IPS DF 6.9 (cell line): ENCODE results near the gene FAM234A.

ENCODE experiments used
- DNase-seq: peaks from one replicate; pipeline ENCODE4 v3.0.0-alpha.2; 2013; ENCODE audit warnings: low read depth, low spot score
- H3K27ac ChIP-seq: one replicate; pipeline ENCODE4 v1.5.1; 2013; ENCODE audit warnings: low read length, control low read depth
- H3K27me3 ChIP-seq: 2 replicates; pipeline ENCODE4 v1.6.1; 2013; ENCODE audit warnings: mild to moderate bottlenecking, low read length; ENCODE audit not compliant: control insufficient read depth, insufficient read depth
- H3K36me3 ChIP-seq: 2 replicates; pipeline ENCODE4 v1.6.1; 2013; ENCODE audit warnings: low read length; ENCODE audit not compliant: control insufficient read depth, insufficient read depth
- H3K4me1 ChIP-seq: 2 replicates; pipeline ENCODE4 v1.6.1; 2013; ENCODE audit warnings: low read length; ENCODE audit not compliant: control insufficient read depth, insufficient read depth
- H3K4me3 ChIP-seq: 2 replicates; pipeline ENCODE4 v1.5.1; 2013; ENCODE audit warnings: mild to moderate bottlenecking, low read length
- H3K9me3 ChIP-seq: 2 replicates; pipeline ENCODE4 v1.6.1; 2013; ENCODE audit warnings: low read length, inconsistent platforms; ENCODE audit not compliant: control insufficient read depth, insufficient read depth
- WGBS: extraction: QIAGEN DNeasy Blood & Tissue Kit; methylation state at CpG from one replicate; pipeline ENCODE4 v1.1.7; 2013; ENCODE audit warnings: mixed read lengths, missing lambda C conversion rate; ENCODE audit not compliant: insufficient read length, insufficient coverage; 5-methylcytosine and 5-hydroxymethylcytosine counted together

Gene FAM234A

GRCh38 chr16:272633-273546 lies 38.3 kb downstream of the FAM234A start:
- Histone ChIP-seq H3K9me3 (no peaks in the 10 kb centered on the region), H3K4me3 (no peak overlapping the region), H3K27me3 (peaks cover 10% of the 10 kb centered on the region; the same call in 1 of the 2 replicates), H3K27ac (no peak overlapping the region), H3K4me1 (no peaks in the 10 kb centered on the region; the same call in 1 of the 2 replicates), H3K36me3 (no peaks in the 10 kb centered on the region)
- WGBS, result no CpG with 5 or more reads among the region's 36 CpGs
- DNase-seq, result no peak

- WGBS, result no CpG with 5 or more reads among the region's 30 CpGs
- Histone ChIP-seq H3K9me3 (no peaks in the 10 kb centered on the region), H3K27me3 (peaks cover 10% of the 10 kb centered on the region; the same call in 1 of the 2 replicates), H3K4me1 (no peaks in the 10 kb centered on the region; the same call in 1 of the 2 replicates), H3K36me3 (no peaks in the 10 kb centered on the region), H3K4me3 (no peak overlapping the region), H3K27ac (no peak overlapping the region)
- DNase-seq, result no peak
These were observed 39.2 kb downstream of the FAM234A start for GRCh38 chr16:273547-274421.

GRCh38 chr16:275041-275641 lies 40.5 kb downstream of the FAM234A start:
- peak overlapping the region; percentile 41; the same call in 1 of the 2 replicates for H3K4me3 ChIP-seq
- no CpG with 5 or more reads among the region's 58 CpGs for WGBS
- no peak for DNase-seq

GRCh38 chr16:275786-276232 lies 41.2 kb downstream of the FAM234A start, which contains the start of gene RGS11:
TSS of gene RGS11 (minus strand) at chr16:275944. CDS start at chr16:275911, 33 bp downstream.
- H3K4me1 ChIP-seq, result no peaks in the 10 kb centered on the region; the same call in 1 of the 2 replicates

More at GRCh38 chr16:275041-275641, 40.5 kb downstream of the FAM234A start:
- Histone ChIP-seq H3K36me3 (no peaks in the 10 kb centered on the region), H3K9me3 (no peaks in the 10 kb centered on the region), H3K4me1 (no peaks in the 10 kb centered on the region; the same call in 1 of the 2 replicates), H3K27me3 (peaks cover 12% of the 10 kb centered on the region; the same call in 1 of the 2 replicates), H3K27ac (no peak overlapping the region)

GRCh38 chr16:276426-277077 lies 41.9 kb downstream of the FAM234A start:
- H3K27me3 ChIP-seq, result peaks cover 18% of the 10 kb centered on the region; the same call in 1 of the 2 replicates
- WGBS, result no CpG with 5 or more reads among the region's 20 CpGs
- DNase-seq, result no peak
- H3K36me3 ChIP-seq, result no peaks in the 10 kb centered on the region
- H3K4me3 ChIP-seq, result no peak overlapping the region
- no peaks in the 10 kb centered on the region; the same call in 1 of the 2 replicates for H3K4me1 ChIP-seq
- no peak overlapping the region for H3K27ac ChIP-seq
- no peaks in the 10 kb centered on the region for H3K9me3 ChIP-seq

More at GRCh38 chr16:275786-276232, 41.2 kb downstream of the FAM234A start, which contains the start of gene RGS11:
- no peak within 1 kb of the TSS for H3K27ac ChIP-seq
- no peaks in the 10 kb centered on the region for H3K36me3 ChIP-seq
- H3K27me3 ChIP-seq, result peaks cover 12% of the 10 kb centered on the region; the same call in 1 of the 2 replicates
- no peak for DNase-seq
- no peaks in the 10 kb centered on the region for H3K9me3 ChIP-seq
- peak within 1 kb of the TSS; percentile 41; the same call in 1 of the 2 replicates for H3K4me3 ChIP-seq
- no CpG with 5 or more reads among the region's 56 CpGs for WGBS

GRCh38 chr16:278863-279366 lies 44.3 kb downstream of the FAM234A start:
- DNase-seq, result no peak
- Histone ChIP-seq H3K27ac (no peak overlapping the region), H3K4me3 (no peak overlapping the region), H3K36me3 (no peaks in the 10 kb centered on the region), H3K27me3 (peaks cover 18% of the 10 kb centered on the region; the same call in 1 of the 2 replicates), H3K9me3 (no peaks in the 10 kb centered on the region), H3K4me1 (no peaks in the 10 kb centered on the region; the same call in 1 of the 2 replicates)
- WGBS, result no CpG with 5 or more reads among the region's 6 CpGs

- Histone ChIP-seq H3K36me3 (no peaks in the 10 kb centered on the region; the same call in 1 of the 2 replicates), H3K9me3 (no peaks in the 10 kb centered on the region), H3K4me1 (no peaks in the 10 kb centered on the region; the same call in 1 of the 2 replicates), H3K27ac (no peak overlapping the region), H3K4me3 (no peak overlapping the region), H3K27me3 (peaks cover 18% of the 10 kb centered on the region; the same call in 1 of the 2 replicates)
- WGBS, result no CpG with 5 or more reads among the region's 7 CpGs
- DNase-seq, result no peak
These were observed 44.9 kb downstream of the FAM234A start for GRCh38 chr16:279531-279930.

GRCh38 chr16:280005-280460 lies 45.4 kb downstream of the FAM234A start:
- peaks cover 18% of the 10 kb centered on the region; the same call in 1 of the 2 replicates for H3K27me3 ChIP-seq
- no peaks in the 10 kb centered on the region for H3K9me3 ChIP-seq
- no peaks in the 10 kb centered on the region; the same call in 1 of the 2 replicates for H3K4me1 ChIP-seq
- DNase-seq, result no peak
- WGBS, result no CpG with 5 or more reads among the region's 47 CpGs
- no peak overlapping the region for H3K27ac ChIP-seq
- peak overlapping the region; percentile 40; the same call in 1 of the 2 replicates for H3K4me3 ChIP-seq
- no peaks in the 10 kb centered on the region; the same call in 1 of the 2 replicates for H3K36me3 ChIP-seq

- no peaks in the 10 kb centered on the region; the same call in 1 of the 2 replicates for H3K36me3 ChIP-seq
- no peaks in the 10 kb centered on the region; the same call in 1 of the 2 replicates for H3K4me1 ChIP-seq
- no peak for DNase-seq
- H3K27me3 ChIP-seq, result peaks cover 15% of the 10 kb centered on the region; the same call in 1 of the 2 replicates
- H3K27ac ChIP-seq, result no peak within 1 kb of the TSS
- H3K4me3 ChIP-seq, result peak within 1 kb of the TSS; percentile 61; the same call in 1 of the 2 replicates
- no peaks in the 10 kb centered on the region for H3K9me3 ChIP-seq
- no CpG with 5 or more reads among the region's 54 CpGs for WGBS
These were observed 45.9 kb downstream of the FAM234A start, which contains the start of gene ARHGDIG for GRCh38 chr16:280552-280951. TSS of gene ARHGDIG (plus strand) at chr16:280591. CDS start at chr16:280681, 90 bp downstream.
